ENCODE measurements around the gene RPL11.
A peak's percentile ranks its signal among the peaks of the same experiment; 100 is the strongest.

RPL11 gene

DNA sequence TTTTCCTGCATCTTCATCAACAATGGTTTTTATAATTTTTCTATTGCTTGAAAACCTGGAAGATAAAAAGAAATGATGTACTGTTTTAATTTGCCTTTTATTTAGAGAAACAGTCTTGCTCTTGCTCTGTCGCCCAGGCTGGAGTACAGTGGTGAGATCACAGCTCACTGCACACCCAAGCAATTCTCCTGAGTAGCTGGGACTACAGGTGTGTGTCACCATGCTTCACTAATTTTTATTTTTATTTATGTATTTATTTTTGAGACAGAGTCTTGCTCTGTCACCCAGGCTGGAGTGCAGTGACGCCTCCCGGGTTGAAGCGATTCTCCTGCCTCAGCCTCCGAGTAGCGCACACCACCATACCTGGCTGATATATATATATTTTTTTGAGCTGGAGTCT lies 43.0 kb upstream of the RPL11 start:
- TF ChIP-seq TCF12 (IDR thresholded peaks at IDR 0.05; ENCODE audit: low read depth) (no peak), CEBPB (IDR thresholded peaks at IDR 0.05) (no peak), CREB1 (IDR thresholded peaks at IDR 0.05; ENCODE audit: low read depth) (no peak), EGR1 (IDR thresholded peaks at IDR 0.05) (no peak), ZBTB7A (IDR thresholded peaks at IDR 0.05; ENCODE audit: low read depth) (no peak), TEAD4 (IDR thresholded peaks at IDR 0.05) (no peak), RAD21 (IDR thresholded peaks at IDR 0.05; ENCODE audit: low read depth) (no peak)
- TF ChIP-seq, protein P1, sequence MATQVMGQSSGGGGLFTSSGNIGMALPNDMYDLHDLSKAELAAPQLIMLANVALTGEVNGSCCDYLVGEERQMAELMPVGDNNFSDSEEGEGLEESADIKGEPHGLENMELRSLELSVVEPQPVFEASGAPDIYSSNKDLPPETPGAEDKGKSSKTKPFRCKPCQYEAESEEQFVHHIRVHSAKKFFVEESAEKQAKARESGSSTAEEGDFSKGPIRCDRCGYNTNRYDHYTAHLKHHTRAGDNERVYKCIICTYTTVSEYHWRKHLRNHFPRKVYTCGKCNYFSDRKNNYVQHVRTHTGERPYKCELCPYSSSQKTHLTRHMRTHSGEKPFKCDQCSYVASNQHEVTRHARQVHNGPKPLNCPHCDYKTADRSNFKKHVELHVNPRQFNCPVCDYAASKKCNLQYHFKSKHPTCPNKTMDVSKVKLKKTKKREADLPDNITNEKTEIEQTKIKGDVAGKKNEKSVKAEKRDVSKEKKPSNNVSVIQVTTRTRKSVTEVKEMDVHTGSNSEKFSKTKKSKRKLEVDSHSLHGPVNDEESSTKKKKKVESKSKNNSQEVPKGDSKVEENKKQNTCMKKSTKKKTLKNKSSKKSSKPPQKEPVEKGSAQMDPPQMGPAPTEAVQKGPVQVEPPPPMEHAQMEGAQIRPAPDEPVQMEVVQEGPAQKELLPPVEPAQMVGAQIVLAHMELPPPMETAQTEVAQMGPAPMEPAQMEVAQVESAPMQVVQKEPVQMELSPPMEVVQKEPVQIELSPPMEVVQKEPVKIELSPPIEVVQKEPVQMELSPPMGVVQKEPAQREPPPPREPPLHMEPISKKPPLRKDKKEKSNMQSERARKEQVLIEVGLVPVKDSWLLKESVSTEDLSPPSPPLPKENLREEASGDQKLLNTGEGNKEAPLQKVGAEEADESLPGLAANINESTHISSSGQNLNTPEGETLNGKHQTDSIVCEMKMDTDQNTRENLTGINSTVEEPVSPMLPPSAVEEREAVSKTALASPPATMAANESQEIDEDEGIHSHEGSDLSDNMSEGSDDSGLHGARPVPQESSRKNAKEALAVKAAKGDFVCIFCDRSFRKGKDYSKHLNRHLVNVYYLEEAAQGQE (IDR thresholded peaks at IDR 0.05; ENCODE audit: low read depth), result no peak
- TF ChIP-seq, protein P2, sequence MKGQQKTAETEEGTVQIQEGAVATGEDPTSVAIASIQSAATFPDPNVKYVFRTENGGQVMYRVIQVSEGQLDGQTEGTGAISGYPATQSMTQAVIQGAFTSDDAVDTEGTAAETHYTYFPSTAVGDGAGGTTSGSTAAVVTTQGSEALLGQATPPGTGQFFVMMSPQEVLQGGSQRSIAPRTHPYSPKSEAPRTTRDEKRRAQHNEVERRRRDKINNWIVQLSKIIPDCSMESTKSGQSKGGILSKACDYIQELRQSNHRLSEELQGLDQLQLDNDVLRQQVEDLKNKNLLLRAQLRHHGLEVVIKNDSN (IDR thresholded peaks at IDR 0.05), result no peak

DNA sequence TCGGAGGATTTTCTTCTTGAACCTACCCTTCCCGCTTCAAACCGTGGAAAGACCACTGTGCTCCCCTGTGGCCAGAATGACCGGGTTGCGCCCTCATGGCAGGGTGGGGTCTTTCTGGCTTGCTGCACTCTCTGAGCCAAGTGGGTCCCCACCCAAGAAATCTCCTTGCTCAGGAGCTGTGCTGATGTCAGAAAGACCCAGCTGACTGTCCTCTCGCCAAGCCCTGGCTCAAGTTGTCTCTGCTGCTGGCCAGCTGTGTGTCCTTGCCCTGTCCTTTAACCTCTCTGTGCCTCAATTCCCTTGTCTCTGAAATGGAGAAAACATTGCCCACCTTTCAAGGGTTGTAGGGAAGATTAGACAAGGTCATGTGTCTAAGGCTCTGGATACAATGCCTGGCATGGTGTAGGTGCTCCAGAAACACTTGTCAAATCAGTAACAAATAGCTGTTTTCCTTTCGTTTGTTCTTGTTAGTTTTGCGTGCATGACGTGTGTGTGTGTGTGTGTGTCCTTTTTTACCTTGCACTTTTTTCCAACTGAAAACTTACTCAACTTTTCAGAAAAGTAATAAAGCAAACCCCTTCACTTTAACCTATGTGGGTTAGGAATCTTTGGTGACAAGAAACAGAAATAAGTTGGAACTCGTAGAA lies 41.1 kb upstream of the RPL11 start:
- TF ChIP-seq, protein P1 (IDR thresholded peaks at IDR 0.05; ENCODE audit: low read depth), result no peak
- no peak for TF ChIP-seq TEAD4 (IDR thresholded peaks at IDR 0.05)
- no peak for TF ChIP-seq FOXM1 (IDR thresholded peaks at IDR 0.05; ENCODE audit: borderline replicate concordance, low read depth)
- TF ChIP-seq ZBTB7A (IDR thresholded peaks at IDR 0.05; ENCODE audit: low read depth), result no peak
- TF ChIP-seq, protein P2 (IDR thresholded peaks at IDR 0.05), result no peak
- TF ChIP-seq YY1 (IDR thresholded peaks at IDR 0.05; ENCODE audit: low read depth), result no peak
- no peak for TF ChIP-seq CREB1 (IDR thresholded peaks at IDR 0.05; ENCODE audit: low read depth)
- no peak for TF ChIP-seq RAD21 (IDR thresholded peaks at IDR 0.05; ENCODE audit: low read depth)
- TF ChIP-seq EP300 (IDR thresholded peaks at IDR 0.05; ENCODE audit: borderline replicate concordance), result no peak
- no peak for TF ChIP-seq CEBPB (IDR thresholded peaks at IDR 0.05)
- TF ChIP-seq NFIC (IDR thresholded peaks at IDR 0.05), result no peak
- no peak for TF ChIP-seq TAF1 (IDR thresholded peaks at IDR 0.05; ENCODE audit: low read depth)
- TF ChIP-seq, protein P3, sequence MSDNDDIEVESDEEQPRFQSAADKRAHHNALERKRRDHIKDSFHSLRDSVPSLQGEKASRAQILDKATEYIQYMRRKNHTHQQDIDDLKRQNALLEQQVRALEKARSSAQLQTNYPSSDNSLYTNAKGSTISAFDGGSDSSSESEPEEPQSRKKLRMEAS (IDR thresholded peaks at IDR 0.05), result no peak

DNA sequence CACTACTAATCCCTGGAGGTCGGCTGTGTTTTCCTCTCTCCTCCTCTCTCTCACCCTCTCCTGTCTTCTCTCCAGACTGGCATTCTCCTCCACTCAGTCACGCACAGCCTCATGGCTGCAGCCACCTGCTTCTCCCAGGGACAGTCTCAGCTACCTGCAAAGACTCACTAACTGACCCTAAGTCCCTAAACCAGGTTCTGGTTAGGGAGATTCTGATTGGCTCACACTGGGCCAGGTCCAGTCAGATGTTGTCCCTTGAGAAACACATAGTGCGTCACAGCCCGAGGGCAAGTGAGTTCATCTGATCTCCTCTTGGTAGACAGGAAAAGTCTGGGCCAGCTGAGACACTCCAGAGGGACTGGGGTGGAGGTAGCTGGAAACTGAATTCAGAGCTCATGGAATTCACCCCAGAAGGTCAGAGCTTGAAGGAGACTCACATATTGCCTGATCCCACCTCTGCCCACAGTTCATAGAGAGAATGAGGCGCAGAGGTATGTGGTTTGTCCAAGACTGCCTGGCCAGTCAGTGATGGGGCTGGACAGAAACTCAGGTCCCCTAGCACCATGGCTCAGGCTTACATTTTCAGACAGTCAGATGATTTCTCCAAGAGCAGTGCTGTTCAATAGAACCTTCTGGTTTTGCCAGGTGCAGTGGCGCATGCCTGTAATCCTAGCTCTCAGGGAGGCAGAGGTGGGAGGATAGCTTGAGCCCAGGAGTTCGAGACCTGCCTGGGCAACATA lies 40.4 kb upstream of the RPL11 start:
- TF ChIP-seq ZBTB7A (IDR thresholded peaks at IDR 0.05; ENCODE audit: low read depth), result no peak

DNA sequence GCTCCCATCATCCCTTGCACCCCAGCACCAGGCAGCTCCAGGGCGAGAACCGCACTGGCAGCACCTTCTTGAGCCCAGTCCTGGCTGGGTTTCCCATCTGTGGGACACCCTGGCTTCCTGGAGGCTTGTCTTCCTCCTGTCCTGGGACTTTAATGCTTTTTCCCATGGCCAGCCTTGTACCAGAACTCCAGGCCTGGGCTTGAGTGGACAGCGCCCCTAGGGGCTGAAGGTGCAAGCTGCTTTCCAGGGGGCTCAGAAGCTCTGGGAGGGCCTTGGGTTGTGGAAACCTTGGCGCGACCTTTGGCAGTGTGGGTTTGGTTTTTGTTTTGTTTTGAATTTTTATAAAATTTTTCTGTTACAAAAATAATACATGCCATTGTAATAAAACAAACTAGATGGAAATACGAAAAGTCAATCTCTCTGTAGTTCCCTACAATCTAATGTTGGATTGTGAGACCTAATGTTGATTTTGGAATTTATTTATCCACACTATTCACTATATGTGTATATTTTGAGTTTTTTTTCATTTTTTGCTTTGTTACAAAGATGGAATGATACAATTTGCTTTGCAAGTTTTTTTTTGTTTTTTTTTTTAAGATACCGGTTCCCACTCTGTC lies 33.8 kb upstream of the RPL11 start:
- TF ChIP-seq NFIC (IDR thresholded peaks at IDR 0.05) (no peak), RAD21 (IDR thresholded peaks at IDR 0.05; ENCODE audit: low read depth) (peak; percentile 56)

DNA sequence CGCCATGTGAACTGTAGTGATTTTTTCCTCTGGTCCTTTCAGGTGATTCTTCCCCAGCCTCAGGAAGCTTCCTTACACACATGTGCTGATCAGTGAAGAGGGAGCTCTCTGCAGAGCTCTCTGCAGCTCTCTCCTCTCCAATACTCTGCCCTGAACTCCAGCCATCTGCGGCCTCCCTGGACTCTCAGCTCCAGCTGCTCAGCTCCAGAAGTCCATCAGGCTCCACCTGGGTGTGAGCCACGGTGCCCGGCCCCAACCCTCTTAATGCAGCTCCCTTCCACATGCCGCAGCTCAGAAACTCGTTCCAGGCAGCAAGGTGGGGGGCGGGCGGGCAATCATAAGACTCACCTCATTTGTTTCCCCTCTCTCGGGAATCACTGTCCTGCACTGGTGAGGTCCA lies 30.9 kb upstream of the RPL11 start:
- TF ChIP-seq CREB1 (IDR thresholded peaks at IDR 0.05; ENCODE audit: low read depth) (no peak), EP300 (IDR thresholded peaks at IDR 0.05; ENCODE audit: borderline replicate concordance) (no peak), ZBTB7A (IDR thresholded peaks at IDR 0.05; ENCODE audit: low read depth) (no peak), CEBPB (IDR thresholded peaks at IDR 0.05) (no peak)

DNA sequence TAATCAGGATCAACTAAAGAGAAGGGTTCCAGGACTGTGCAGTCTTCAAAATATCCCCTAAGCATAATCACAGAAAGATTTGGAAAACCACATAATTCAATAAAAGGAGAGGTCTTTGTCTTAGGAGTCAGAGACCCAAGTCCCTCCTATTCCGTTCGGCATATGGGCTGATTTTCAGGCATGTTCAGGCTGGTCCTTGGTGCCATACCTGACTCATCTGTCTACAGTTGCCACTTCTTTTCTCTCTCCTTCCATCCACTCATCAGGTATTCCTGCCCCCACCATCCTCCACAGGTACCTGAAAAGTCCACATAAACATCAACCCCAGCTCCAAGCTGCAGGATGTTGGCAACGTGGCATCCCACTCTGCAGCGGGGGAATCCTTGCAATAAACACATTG lies 29.7 kb upstream of the RPL11 start:
- no peak for TF ChIP-seq EGR1 (IDR thresholded peaks at IDR 0.05)
- TF ChIP-seq TAF1 (IDR thresholded peaks at IDR 0.05; ENCODE audit: low read depth), result no peak
- TF ChIP-seq NFIC (IDR thresholded peaks at IDR 0.05), result no peak
- TF ChIP-seq FOXM1 (IDR thresholded peaks at IDR 0.05; ENCODE audit: borderline replicate concordance, low read depth), result no peak
- TF ChIP-seq, protein P3 (IDR thresholded peaks at IDR 0.05), result no peak
- no peak for TF ChIP-seq RAD21 (IDR thresholded peaks at IDR 0.05; ENCODE audit: low read depth)
- TF ChIP-seq, protein P1 (IDR thresholded peaks at IDR 0.05; ENCODE audit: low read depth), result no peak
- TF ChIP-seq EP300 (IDR thresholded peaks at IDR 0.05; ENCODE audit: borderline replicate concordance), result no peak
- TF ChIP-seq ZBTB7A (IDR thresholded peaks at IDR 0.05; ENCODE audit: low read depth), result no peak
- TF ChIP-seq, protein P2 (IDR thresholded peaks at IDR 0.05), result no peak
- TF ChIP-seq YY1 (IDR thresholded peaks at IDR 0.05; ENCODE audit: low read depth), result no peak
- no peak for TF ChIP-seq CEBPB (IDR thresholded peaks at IDR 0.05)
- no peak for TF ChIP-seq TEAD4 (IDR thresholded peaks at IDR 0.05)
- TF ChIP-seq TCF12 (IDR thresholded peaks at IDR 0.05; ENCODE audit: low read depth), result no peak
- TF ChIP-seq CREB1 (IDR thresholded peaks at IDR 0.05; ENCODE audit: low read depth), result no peak
